Measurements from ENCODE around the gene BLTP1.

The BLTP1 gene

DNA sequence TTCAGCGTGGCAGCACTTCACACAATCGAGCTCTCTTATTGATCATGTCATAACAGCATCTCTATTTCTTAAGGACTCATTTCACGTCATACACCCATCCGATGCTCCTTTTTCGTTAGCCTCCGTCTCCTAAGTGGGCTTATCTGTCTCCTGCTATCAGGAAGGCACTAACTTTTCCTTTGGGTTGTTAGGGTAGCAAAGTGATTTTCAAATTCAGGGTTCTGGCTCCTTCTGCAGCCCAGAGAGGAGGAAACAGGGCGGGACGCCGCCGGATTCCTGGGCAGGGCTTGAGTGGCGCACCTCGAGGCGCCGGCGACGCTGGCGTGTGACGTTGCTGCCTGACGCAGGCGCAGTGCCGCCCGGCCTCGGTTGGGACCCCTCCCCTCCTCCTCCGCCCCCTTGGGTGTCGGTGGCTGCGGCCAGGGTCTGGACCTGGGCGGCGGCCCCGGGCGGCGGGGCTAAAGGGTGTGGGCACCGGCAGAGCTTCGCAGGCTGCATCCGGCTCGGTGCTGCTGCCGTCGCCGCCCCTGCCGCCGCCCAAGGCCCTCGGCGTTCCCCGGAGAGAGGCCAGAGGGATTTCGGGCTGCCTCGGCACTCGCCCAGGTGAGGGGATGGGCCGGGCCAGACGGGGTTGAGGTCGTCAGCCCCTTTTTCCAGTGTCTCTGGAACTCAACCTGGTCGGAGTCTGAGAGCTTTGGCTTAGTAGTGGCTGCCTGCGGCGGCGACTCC is at the start of gene BLTP1:
TSS of gene BLTP1 (plus strand) at position 350 of the 729 bp plus-strand sequence. CDS start 18,317 bp downstream, outside the sequence.
- DNase-seq = peak; percentile 86

DNA sequence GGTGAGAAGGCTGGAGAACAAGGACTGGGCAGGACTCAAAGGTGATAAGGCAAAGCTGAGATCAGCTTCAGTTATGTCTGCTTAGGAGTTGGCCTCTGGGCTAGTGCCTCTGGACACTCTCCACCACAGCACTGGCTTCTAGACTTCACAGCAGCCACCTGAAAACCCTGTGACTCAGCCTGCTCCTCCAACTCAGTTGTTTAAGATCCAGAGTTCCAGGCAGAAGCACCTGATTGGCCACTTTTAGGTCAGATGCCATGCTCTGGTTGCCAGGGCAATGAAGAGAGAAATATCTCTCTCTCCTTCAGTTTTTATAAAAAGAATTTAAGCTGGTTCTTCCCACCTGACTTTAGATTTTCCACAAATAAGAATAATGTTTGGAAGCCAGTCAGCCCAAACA is 47.9 kb upstream of the BLTP1 start:
- no peak for DNase-seq

DNA sequence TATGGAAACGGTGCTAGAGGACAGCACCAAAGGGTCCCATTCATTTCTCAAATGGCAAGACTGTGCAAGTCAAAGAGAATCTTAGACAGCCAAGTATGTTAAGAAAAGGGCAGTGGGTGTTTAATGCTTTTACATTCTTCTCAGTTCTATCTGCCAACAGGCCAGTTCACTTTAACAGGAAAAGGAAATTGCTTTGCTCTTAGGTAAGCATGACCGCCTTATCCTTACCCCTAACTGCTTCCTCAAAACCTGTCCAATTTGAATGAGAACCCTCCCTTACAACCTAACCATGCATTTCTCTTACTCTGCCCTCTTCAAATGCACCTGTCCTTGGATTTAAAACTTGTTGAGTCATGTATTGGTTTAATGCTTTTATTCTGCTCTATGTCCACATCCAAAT is 44.5 kb upstream of the BLTP1 start:
- no peak for DNase-seq

GRCh38 chr4:122110304-122110703 is 41.8 kb upstream of the BLTP1 start:
- DNase-seq = peak; percentile 26

DNA sequence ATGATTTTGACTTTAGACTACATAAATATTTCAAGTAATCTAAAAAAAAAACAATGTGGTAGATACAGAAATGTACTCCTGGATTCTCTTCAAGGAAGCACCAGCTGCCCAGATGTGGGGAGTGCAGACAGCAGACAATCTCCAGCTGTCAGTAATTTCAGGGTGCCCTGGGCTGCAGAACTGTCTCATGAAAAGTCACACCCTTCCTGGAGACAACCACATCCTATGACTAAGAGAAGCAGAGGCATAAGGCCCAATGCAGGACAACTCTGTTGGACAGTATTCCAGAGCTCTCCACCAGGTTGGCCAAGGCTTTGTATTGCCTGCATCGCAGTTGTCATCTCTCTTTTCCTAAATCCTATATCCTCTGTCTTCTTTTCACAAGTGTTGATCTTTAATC is 34.4 kb upstream of the BLTP1 start:
- no peak for DNase-seq

GRCh38 chr4:122118243-122118642 is 33.9 kb upstream of the BLTP1 start:
- no peak for DNase-seq

GRCh38 chr4:122119739-122120138 is 32.4 kb upstream of the BLTP1 start:
- no peak for DNase-seq

DNA sequence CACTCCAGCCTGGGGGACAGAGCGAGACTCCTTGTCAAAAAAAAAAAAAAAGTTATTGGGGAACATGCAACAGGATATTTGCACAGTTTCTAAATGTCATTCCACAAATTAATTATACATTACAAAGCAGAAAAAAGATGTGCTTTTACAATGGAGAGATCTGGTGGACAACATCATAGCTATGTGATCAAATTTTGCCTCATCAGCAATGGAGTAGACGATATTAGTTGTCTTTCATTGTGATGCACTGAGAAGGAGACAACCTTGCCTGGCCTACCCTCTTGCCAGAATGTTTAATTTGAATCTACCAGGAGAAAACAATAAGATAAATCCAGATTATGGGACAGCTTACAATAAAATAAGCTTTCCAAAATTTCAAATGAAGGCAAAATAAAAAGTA is 30.5 kb upstream of the BLTP1 start:
- no peak for DNase-seq

- no peak for DNase-seq
Observed at GRCh38 chr4:122122083-122122482, 30.0 kb upstream of the BLTP1 start.

DNA sequence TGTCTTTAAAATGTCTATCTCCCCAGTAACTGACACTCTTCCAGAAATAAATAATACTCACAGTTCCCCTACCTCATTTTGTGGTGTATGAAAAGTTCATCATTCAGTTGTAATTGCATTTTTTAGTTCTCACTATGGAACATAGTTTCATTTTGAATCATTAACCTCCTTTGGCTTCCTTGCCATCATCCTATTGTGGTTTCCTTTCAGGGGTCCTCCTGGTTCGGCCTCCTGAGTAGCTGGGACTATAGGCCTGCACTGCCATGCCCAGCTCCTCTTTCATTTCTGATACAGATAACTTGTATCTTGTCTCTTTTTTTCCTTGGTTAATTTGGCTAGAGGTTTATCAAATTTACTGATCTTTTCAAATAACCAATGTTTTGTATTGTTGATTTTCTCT is 23.1 kb upstream of the BLTP1 start:
- DNase-seq = no peak

- no peak for DNase-seq
Observed at GRCh38 chr4:122131562-122132157, 20.5 kb upstream of the BLTP1 start.

DNA sequence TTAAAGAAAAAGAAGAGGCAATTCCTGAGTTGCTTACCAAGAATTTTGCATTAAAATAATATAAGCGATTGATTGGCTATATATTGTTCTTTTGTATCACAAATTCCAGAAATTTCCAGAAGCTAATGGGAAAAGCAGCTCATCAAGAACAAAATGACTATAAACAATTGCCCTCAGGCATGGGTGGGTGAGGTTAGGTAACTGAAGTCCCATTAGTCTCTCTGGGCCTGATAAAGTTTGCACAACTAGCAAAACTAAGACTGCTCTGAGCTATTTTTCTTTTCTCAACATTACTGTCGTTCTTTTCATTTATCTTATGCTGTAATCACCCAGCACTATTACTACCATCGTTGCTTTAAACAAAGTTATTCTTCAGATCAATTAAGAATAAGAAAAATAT is 19.2 kb upstream of the BLTP1 start:
- DNase-seq = no peak

GRCh38 chr4:122139139-122139538 is 13.0 kb upstream of the BLTP1 start:
- DNase-seq = no peak

DNA sequence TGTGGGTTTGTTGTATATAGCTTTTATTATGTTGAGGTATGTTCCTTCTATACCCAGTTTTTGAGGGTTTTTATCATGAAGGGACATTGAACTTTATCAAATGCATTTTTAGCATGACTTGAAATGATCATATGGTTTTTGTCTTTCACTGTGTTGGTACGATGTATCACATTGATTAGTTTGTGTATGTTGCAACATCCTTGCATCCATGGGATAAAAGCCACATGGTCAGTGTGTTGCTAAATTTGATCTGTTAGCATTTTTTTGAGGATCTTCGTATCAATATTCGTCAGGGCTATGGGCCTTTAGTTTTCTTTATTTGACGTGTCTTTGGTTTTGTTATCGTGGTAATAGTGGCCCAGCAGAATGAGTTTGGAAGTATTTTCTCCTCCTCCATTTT is 11.3 kb upstream of the BLTP1 start:
- DNase-seq = no peak

DNA sequence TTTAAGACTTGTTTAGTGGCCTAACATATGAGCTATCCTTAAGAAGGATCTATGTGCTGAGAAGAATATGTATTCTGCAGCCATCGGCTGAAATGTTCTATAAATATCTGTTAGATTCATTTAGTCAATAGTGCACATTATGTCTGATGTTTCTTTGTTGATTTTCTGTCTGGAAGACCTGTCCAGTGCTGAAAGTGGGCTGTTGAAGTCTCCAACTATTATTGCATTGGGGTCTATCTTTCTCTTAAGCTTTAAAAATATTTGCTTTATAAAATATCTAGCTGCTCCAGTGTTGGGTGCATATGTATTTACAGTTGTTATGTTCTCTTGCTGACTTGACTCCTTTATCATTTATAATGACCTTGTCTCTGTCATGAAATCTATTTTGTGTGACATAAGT is 9.4 kb upstream of the BLTP1 start:
- no peak for DNase-seq

DNA sequence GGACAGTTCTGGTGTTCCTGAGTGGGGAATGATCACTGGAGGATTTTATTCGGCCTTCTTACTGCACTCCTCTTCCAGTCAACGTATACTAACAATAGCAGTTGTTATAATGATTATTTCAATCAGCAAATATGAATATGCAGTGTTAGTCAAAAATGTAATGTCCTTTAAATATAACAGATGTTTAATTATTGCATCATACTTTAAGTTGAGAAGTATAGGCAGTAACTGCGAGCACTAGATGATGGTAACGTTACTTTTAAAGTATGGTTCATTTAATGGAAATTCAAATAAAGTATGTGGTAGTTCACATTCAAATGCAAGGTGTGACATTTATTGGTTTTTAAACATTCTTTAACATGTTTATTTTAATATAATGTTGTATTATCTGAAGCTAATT is 5.5 kb upstream of the BLTP1 start:
- DNase-seq = no peak

GRCh38 chr4:122150931-122151330 is 1.2 kb upstream of the BLTP1 start:
- no peak for DNase-seq

DNA sequence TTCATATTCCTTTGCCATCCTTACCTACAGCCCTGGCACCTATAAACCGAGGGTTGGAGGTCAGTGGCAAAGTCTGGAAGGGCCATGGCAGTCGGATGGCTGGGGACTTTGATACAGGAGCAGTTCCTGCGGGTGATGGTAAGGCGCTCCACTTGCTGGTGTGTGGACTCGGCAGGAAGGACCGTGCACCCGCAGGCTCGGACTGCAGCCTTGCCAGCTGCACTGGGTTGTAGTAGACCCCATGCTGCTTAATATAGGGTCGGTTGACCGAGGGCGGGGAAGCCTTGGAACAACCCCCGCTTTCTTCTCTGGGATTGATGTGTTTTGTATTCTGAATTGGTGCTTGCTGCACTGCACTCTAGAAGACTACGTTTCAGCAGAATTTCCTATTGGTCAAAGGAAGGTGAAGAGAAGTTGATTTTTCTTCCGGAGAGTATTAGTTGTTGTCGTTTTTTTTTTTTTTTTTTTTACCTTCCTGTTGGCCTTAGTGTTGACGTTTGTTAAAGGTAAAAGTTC is 638 bp downstream of the BLTP1 start:
- peak; percentile 80 for DNase-seq

DNA sequence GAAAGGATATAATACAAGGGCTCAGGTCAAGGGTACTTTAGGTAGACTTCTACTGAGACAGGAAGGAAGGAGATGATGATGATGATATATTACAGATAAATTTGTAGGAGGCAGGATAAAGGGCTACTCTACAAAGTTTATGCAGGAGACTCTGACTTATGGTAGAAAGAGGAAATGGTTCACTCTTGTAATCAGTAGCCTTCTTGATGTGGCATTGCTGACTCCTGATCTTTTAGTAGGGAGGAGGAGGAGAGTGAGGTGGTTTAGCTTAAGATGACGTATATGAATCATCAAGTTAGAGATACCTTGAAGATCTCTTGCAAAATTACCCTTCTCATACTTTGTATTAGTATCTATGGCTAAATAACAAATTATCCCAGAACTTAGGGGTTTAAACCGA is 4.7 kb downstream of the BLTP1 start:
- DNase-seq = no peak

GRCh38 chr4:122163301-122163700 is 11.2 kb downstream of the BLTP1 start:
- DNase-seq = peak; percentile 72

DNA sequence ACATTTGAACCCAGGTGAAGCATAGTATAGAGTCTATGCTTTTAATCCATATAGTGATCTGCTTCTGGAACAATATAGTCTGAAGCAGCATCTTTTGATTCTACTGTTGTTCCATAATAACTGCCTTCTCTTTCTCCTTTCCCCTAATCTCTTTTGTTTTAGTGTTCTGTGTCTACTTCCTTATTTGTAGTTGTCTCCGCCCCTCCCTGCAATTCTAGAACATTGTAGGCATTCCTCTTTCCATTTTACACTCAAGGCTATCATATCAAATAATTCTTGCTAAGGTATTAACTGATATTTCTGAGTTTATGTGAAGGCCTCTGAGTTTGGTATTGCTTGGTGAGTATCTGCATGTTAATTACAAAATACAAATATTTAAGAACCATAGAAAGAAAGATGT is 11.6 kb downstream of the BLTP1 start:
- no peak for DNase-seq

- no peak for DNase-seq
Observed at GRCh38 chr4:122167369-122167768, 15.2 kb downstream of the BLTP1 start.

DNA sequence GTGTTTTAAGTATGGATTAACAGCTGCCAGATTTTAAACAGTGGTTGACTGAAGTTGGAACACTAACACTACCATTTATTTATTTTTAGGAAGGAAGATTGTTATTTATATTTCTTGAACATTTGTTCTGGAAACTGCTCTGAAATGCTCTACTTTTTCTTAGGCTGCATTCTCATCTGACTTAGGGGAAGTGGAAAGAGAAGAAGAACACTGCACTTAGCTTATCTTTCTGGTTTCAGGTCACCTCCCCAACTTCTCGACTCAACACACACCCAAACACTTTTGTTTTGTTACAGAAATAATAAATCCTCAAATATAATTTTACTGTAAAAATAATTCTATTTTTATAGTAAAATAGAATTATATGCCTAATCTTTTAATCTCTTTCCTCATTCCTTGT is 18.6 kb downstream of the BLTP1 start:
- DNase-seq = no peak

DNA sequence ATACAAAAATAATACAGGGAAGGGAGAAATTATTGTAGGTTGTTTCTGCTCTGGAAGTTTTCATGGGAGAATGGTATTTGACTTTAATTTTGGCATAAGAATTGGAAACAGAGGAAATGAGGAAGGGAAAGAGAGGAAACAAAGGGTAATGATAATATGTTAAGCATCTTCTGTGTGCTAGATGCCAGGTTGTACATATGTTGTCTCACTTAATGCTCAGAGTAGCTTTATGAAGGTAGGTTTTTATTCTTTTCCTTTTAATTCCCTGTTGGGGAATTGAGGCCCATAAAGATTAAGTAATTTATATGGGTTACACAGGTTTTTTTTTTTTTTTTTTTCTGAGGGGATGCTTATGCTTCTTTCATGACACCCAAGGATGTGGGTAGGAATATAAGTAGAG is 19.2 kb downstream of the BLTP1 start:
- no peak for DNase-seq

- no peak for DNase-seq
Observed at GRCh38 chr4:122172266-122172665, 20.1 kb downstream of the BLTP1 start.

All from NCI-H146 (cell line).